AG10803 (cell line): ENCODE data around the gene SNX19.

Source experiments
- DNase-seq: peaks from one replicate; pipeline ENCODE4 v3.0.0; 2010; ENCODE audit warnings: low read depth
- H3K4me3 ChIP-seq: 2 replicates; pipeline ENCODE4 v1.5.1; 2011; ENCODE audit warnings: mild to moderate bottlenecking, low read length, control low read depth
- TF ChIP-seq, protein P1 (sequence below): conservative IDR thresholded peaks from 2 replicates; pipeline ENCODE4 v1.5.1; 2011; ENCODE audit warnings: mild to moderate bottlenecking, low read length, control low read depth, inconsistent platforms

SNX19 gene

DNA sequence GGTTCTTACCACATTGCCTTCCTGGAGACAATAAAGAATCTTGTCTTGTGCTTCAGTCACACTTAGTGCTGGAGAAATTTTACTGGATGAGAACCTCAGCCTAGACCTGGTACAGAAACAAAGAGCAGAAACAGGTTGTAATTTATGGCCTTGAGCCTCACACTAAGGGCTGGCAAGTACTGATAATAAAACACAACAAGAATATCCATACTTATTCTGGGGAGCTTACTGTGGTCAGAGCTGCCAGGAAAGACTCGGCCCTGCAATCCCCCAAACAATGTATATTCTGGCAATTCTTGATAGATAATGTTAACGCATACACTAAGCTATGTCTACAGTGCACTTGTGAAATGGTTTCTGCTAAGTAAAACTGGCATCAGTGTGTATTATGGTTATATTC lies 9.7 kb downstream of the SNX19 start:
- TF ChIP-seq, protein P1, sequence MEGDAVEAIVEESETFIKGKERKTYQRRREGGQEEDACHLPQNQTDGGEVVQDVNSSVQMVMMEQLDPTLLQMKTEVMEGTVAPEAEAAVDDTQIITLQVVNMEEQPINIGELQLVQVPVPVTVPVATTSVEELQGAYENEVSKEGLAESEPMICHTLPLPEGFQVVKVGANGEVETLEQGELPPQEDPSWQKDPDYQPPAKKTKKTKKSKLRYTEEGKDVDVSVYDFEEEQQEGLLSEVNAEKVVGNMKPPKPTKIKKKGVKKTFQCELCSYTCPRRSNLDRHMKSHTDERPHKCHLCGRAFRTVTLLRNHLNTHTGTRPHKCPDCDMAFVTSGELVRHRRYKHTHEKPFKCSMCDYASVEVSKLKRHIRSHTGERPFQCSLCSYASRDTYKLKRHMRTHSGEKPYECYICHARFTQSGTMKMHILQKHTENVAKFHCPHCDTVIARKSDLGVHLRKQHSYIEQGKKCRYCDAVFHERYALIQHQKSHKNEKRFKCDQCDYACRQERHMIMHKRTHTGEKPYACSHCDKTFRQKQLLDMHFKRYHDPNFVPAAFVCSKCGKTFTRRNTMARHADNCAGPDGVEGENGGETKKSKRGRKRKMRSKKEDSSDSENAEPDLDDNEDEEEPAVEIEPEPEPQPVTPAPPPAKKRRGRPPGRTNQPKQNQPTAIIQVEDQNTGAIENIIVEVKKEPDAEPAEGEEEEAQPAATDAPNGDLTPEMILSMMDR, result no peak
- no peak overlapping the region for H3K4me3 ChIP-seq

GRCh38 chr11:130905512-130905911 lies 10.8 kb downstream of the SNX19 start:
- TF ChIP-seq, protein P1, result no peak
- H3K4me3 ChIP-seq, result no peak overlapping the region
- no peak for DNase-seq

More for the DNA sequence above, 9.7 kb downstream of the SNX19 start:
- no peak for DNase-seq

DNA sequence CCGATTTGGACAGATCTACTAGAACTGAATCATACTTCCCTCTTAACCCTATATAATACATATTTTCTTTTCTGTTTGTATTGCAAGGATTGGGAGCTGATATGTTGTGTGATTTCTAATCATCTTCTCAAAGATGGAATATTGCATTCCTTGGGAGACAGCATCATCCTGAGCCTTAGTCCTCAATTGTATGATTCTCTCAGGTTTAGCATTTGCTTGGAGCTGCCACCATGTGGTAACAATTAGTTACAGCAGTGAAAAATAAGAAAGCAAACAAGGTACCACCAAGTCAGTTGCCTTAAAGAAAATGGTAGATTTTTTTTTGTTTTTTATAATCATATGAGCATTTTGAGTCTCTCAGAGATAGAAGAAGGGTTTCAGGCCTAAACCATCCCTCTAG lies 11.9 kb downstream of the SNX19 start:
- no peak for DNase-seq
- no peak overlapping the region for H3K4me3 ChIP-seq
- TF ChIP-seq, protein P1, result peak; percentile 42

DNA sequence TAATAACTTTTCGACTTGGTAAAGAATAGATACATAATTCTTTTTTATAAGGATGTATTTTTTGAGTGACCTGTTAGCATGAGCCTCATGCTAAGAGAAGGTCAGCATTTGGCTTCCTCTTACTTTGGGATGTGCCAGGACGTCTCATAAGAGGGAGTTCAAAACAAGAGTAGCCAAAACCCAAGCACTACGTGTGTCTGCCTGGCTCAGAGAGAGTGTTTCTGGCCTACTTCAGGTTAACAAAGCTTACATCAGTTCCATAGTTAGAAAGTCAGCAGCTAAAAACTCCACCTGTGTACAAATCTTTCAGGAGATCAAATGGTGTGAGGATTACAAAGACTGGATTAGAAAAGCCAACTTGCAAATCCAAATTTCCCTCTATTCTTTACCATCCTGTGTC lies 13.9 kb downstream of the SNX19 start:
- TF ChIP-seq, protein P1, result no peak
- H3K4me3 ChIP-seq, result no peak overlapping the region
- no peak for DNase-seq

DNA sequence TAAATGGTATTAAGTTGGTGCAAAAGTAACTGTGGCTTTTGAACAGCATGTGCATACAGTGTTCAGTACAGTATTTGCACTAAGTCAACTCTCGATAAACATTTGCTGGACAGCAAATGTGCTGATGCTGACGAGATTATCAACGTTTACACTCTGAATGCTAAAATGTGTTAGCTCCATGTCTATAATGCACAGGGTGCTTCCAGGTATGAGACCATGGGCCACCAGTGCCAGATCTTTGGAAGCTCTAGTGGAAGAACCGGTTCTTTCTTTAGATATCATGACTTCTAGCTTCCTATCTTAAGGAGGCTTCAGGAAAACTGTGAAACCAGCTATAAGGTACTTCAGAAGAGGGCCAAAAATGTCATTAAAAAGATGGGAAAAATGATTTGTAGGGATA lies 17.2 kb downstream of the SNX19 start:
- TF ChIP-seq, protein P1, result no peak
- H3K4me3 ChIP-seq, result no peak overlapping the region
- no peak for DNase-seq

GRCh38 chr11:130897262-130898182 lies 18.8 kb downstream of the SNX19 start:
- peak overlapping the region; percentile 30 for H3K4me3 ChIP-seq
- TF ChIP-seq, protein P1, result no peak
- DNase-seq, result peak; percentile 98

DNA sequence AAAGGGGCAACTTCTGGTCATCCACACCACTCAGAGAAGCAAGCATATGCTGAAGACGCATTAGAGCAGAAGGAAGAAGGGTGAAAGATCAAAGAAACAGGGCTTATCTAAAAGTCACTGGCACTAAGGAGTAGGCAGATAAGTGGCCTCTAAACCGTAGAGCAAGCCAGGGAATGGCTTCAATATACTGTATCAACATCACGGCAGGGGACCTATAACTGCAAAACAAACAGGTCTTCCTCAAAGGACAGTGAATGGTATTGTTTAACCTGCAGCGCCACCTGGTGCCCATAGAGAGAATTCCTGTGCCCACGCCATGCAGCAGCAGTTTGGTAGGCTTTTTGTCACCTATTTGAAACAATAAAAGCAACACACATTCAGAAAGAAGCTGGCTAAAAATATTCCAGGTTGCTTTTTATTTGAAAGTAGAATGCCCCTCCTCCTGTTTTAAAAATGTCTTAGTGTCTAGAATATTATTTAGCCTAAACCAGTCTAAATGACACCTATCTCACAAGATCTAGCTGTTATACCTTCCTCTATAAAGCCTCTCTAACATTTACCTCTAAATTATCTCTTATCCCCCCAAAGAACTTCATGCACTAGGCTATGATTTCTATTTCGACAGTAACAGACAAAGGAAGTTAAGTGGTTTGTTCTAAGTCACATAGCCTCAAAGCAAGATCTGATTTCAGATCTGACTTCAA lies 21.8 kb downstream of the SNX19 start:
- TF ChIP-seq, protein P1, result peak; percentile 85
- H3K4me3 ChIP-seq, result no peak overlapping the region
- peak; percentile 67 for DNase-seq
